DND-41 (cell line): ENCODE results near the gene DAZAP1.

Source experiments
- ATAC-seq: fragments of 200-7000 bp; cut with Tn5 transposase; 3 replicates; pipeline ENCODE4 v1.9.1; 2021; ENCODE audit warnings: low read depth; ENCODE audit not compliant: insufficient read depth
- DNase-seq: peaks from one replicate; pipeline ENCODE4 v3.0.0-alpha.2; 2020
- H2AFZ ChIP-seq: 2 replicates; pipeline ENCODE4 v1.6.0; 2012; ENCODE audit warnings: low read depth, low read length
- H3K27ac ChIP-seq: 2 replicates; pipeline ENCODE4 v1.5.1; 2012; ENCODE audit warnings: low read length, inconsistent platforms
- H3K27me3 ChIP-seq: fragments of 200-600 bp; sonication (generic); 2 replicates; pipeline ENCODE4 v1.6.0; 2012; ENCODE audit warnings: low read length, mild to moderate bottlenecking, inconsistent platforms; ENCODE audit not compliant: insufficient read depth, poor library complexity
- H3K36me3 ChIP-seq: 2 replicates; pipeline ENCODE4 v1.5.1; 2012; ENCODE audit warnings: low read length, inconsistent platforms; ENCODE audit not compliant: insufficient read depth
- H3K4me1 ChIP-seq: 2 replicates; pipeline ENCODE4 v1.5.1; 2012; ENCODE audit warnings: mild to moderate bottlenecking, low read length; ENCODE audit not compliant: insufficient read depth
- H3K4me2 ChIP-seq: 2 replicates; pipeline ENCODE4 v1.6.0; 2012; ENCODE audit warnings: mild to moderate bottlenecking, moderate library complexity, low read length, inconsistent platforms; ENCODE audit not compliant: insufficient read depth
- H3K4me3 ChIP-seq, 2 experiments: fragments of 200-600 bp in 1 of 2; shearing (Covaris generic) in 1 of 2; 2 replicates each; pipeline ENCODE4 v1.5.1; 2012 to 2016; ENCODE audit warnings: inconsistent platforms in 2 of 2, low read length in 2 of 2, mild to moderate bottlenecking in 2 of 2, low read depth in 1 of 2, moderate library complexity in 1 of 2
- H3K79me2 ChIP-seq: 2 replicates; pipeline ENCODE4 v1.6.0; 2012; ENCODE audit warnings: low read length, inconsistent platforms; ENCODE audit not compliant: insufficient read depth
- H3K9ac ChIP-seq: 2 replicates; pipeline ENCODE4 v1.6.0; 2012; ENCODE audit warnings: low read depth, mild to moderate bottlenecking, inconsistent platforms, low read length, moderate library complexity
- H3K9me3 ChIP-seq: 2 replicates; pipeline ENCODE4 v1.5.1; 2012; ENCODE audit warnings: low read length, moderate library complexity, mild to moderate bottlenecking, inconsistent platforms; ENCODE audit not compliant: insufficient read depth, severe bottlenecking
- H4K20me1 ChIP-seq: 2 replicates; pipeline ENCODE4 v1.6.0; 2012; ENCODE audit warnings: low read length; ENCODE audit not compliant: insufficient read depth
- EZH2 ChIP-seq: IDR thresholded peaks from 3 replicates; pipeline ENCODE4 v1.6.1; 2012; ENCODE audit warnings: borderline replicate concordance, low read depth, mild to moderate bottlenecking, moderate library complexity, low read length, inconsistent platforms; ENCODE audit not compliant: severe bottlenecking
- TF ChIP-seq, protein P1 (sequence below): IDR thresholded peaks from 2 replicates; pipeline ENCODE4 v1.5.1; 2012; ENCODE audit warnings: borderline replicate concordance, low read length, moderate library complexity, mild to moderate bottlenecking; ENCODE audit not compliant: poor library complexity, severe bottlenecking; ENCODE audit errors: extremely low read depth

DAZAP1 gene

DNA sequence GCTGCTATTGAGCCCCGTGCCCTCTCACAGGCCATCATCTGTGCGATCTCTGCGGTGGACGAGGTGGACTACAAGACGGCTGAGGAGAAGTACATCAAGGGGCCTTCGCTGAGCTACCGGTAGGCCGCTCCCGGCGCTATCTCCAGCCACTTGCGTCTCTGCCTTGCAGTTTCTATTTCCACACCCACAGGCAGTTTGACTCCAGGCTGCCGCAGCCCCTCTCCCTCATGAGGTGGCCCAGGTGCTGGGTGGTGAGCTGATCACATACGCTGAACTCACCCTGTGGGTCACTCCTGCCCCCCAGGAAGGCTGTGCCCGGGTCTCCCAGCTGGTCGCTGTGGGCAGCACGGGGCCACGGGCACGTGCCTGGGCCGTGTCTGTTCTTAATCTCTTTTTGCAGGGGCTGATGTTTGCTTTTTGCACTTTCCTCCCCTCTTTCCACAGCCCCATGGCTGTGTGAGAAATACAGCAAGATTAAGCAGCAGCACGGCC is 34.3 kb upstream of the DAZAP1 start:
- Histone ChIP-seq H3K36me3 (peaks cover 76% of the 10 kb centered on the region), H4K20me1 (peaks cover 10% of the 10 kb centered on the region; the same call in 1 of the 2 replicates), H3K4me1 (no peaks in the 10 kb centered on the region), H3K27me3 (no peaks in the 10 kb centered on the region), H3K79me2 (no peaks in the 10 kb centered on the region), H3K9me3 (no peaks in the 10 kb centered on the region), H3K4me3 (no peak overlapping the region), H2AFZ (no peak overlapping the region), H3K27ac (no peak overlapping the region), H3K9ac (no peak overlapping the region), H3K4me2 (no peak overlapping the region)
- DNase-seq (no peak), ATAC-seq (no peak)
- TF ChIP-seq EZH2: no peak
- TF ChIP-seq, protein P1, sequence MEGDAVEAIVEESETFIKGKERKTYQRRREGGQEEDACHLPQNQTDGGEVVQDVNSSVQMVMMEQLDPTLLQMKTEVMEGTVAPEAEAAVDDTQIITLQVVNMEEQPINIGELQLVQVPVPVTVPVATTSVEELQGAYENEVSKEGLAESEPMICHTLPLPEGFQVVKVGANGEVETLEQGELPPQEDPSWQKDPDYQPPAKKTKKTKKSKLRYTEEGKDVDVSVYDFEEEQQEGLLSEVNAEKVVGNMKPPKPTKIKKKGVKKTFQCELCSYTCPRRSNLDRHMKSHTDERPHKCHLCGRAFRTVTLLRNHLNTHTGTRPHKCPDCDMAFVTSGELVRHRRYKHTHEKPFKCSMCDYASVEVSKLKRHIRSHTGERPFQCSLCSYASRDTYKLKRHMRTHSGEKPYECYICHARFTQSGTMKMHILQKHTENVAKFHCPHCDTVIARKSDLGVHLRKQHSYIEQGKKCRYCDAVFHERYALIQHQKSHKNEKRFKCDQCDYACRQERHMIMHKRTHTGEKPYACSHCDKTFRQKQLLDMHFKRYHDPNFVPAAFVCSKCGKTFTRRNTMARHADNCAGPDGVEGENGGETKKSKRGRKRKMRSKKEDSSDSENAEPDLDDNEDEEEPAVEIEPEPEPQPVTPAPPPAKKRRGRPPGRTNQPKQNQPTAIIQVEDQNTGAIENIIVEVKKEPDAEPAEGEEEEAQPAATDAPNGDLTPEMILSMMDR: no peak

DNA sequence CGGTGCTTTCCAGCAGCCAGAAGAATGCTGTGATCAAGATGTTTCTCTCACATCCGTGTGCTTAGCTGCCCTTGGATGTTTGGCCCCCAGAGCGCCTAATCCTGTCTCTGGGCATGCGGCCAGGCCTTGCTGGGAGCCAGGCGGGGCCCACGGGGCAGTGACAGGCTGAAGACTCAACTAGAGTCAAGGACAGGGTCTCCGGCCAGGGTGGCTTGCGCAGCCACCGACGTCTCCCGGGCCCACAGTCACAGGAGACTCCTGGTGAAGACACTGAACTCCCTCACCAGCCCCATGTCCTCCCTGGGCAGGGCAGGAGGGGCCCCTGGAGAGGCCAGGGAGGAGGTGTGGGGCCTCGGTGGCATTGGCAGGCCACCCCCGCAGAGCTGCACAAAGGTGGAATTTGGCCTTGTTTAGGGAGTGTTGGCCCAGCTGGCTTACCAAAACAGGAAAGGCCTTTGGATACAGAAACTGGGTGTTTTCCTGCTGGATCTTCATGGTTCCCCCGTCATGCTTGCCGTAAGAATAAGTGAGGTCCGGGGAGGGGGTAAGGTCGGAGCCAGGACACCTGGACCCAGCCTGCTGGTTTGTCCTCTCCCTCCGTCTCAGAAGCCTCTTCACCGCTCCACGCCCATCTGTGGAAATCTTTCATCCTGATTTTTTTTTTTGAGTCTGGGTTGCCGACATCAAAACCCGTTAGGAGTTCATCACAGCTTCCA is 33.7 kb upstream of the DAZAP1 start:
- no peak for ATAC-seq
- Histone ChIP-seq H3K4me2 (no peak overlapping the region), H3K4me1 (no peaks in the 10 kb centered on the region), H3K79me2 (no peaks in the 10 kb centered on the region), H2AFZ (no peak overlapping the region), H4K20me1 (peaks cover 11% of the 10 kb centered on the region; the same call in 1 of the 2 replicates), H3K36me3 (peaks cover 70% of the 10 kb centered on the region), H3K27me3 (no peaks in the 10 kb centered on the region), H3K9ac (no peak overlapping the region), H3K27ac (no peak overlapping the region), H3K9me3 (no peaks in the 10 kb centered on the region), H3K4me3 (no peak overlapping the region)
- TF ChIP-seq EZH2: no peak
- TF ChIP-seq, protein P1: no peak
- DNase-seq: no peak

DNA sequence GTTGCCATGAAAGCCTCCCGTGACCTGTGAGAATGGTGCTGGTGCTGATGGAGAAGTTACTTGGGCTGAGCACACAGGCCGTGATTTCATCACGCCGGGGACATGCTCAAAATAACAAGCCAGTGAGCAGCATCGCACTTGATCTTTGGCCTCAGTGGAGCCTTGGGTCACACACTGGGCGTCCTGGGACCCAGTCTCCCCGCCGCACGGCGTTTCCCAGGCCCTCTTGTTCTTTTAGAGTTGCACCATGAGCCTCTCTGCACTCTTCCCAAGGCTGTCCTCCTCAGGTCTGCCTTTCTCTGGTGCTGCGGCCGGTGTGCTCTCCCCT is 33.2 kb upstream of the DAZAP1 start:
- Histone ChIP-seq H3K4me3 (no peak overlapping the region), H4K20me1 (peaks cover 15% of the 10 kb centered on the region; the same call in 1 of the 2 replicates), H3K79me2 (no peaks in the 10 kb centered on the region), H3K9ac (no peak overlapping the region), H3K4me2 (no peak overlapping the region), H3K27ac (no peak overlapping the region), H3K4me1 (no peaks in the 10 kb centered on the region), H3K36me3 (peaks cover 65% of the 10 kb centered on the region), H2AFZ (no peak overlapping the region), H3K9me3 (no peaks in the 10 kb centered on the region), H3K27me3 (no peaks in the 10 kb centered on the region)
- TF ChIP-seq EZH2: no peak
- TF ChIP-seq, protein P1: no peak
- ATAC-seq (no peak), DNase-seq (no peak)
